Stimulated activated CD4-positive, alpha-beta T cell treated with anti-CD3 and anti-CD28 coated beads, Interleukin-4, amount 100 ng/mL, for 1 hour (primary cell): Measurements from ENCODE around the gene POLR3A.
"Not testable (repeated sequence)": the region's sequence is repeated elsewhere in the genome, so short reads cannot be mapped to it uniquely, and the experiment has no call there.

Experiments
- DNase-seq: peaks from one replicate; pipeline ENCODE4 v3.0.0-alpha.2; 2020

POLR3A gene

DNA sequence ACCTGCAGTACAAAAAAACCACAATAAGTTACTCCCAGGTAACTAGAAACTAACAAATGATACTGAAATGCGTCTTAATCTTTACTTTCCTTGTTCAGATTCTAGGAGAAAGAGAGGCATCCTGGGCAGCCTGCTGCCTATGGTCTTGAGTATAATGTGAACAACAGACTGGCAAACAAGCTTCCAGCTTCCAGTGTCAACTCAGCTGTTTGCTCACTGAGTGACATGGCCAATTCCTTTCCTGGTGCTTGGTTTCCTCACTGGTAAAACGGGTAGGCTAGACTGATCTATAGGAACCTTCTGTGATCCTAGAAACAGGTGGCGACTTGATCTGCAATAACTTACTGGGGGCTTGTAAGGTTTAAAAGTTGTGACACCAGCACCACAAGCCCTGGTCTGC lies 10.1 kb downstream of the POLR3A start:
- DNase-seq = no peak

DNA sequence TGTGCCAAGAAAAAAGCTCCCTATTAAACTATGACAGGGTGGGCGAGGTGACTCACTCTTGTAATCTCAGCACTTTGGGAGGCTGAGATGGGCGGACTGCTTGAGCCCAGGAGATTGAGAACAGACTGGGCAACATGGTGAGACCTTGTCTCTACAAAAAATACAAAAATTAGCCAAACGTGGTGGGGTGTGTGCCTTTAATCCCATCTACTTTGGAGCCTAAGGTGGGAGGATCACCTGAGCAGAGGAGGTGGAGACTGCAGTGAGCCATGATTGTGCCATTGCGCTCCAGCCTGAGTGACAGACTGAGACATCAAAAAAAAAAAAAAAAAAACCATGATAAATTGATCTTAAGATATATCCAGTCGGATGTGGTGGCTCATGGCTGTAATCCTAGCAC lies 11.5 kb downstream of the POLR3A start:
- DNase-seq = no peak

DNA sequence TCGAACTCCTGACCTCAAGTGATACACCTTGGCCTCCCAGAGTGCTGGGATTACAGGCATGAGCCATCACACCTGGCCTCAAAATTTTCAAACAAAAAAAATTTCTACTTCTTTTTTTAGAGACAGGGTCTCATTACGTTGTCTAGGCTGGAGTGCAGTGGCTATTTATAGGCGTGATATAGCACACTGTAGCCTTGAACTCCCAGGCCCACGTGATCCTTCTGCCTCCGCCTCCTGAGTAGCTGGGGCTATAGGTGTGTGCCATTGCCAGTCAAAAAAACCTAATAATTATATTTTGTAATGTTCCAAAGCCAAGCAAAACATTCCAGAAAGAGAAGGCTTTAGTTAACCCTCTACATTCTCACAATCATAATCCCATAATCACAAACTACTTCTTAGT lies 13.8 kb downstream of the POLR3A start:
- DNase-seq = no peak

DNA sequence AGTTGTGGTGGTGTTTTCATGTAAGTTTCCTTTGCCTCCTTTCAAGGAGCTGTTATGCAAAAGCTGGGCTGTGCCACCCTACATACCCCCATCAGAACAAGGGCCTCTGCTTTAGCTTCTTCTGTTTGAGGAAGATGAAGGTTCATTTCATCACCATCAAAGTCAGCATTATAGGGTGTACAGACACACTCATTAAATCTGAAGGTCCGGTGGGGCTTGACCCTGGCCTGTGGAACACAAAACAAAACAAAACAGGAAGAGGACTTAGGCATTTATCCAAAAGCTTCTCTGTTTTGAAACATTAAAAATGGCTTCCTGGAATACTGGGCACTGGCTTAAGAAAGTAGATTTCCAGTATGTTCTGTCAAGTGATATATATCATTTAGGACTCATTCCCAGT lies 15.8 kb downstream of the POLR3A start:
- DNase-seq = no peak

DNA sequence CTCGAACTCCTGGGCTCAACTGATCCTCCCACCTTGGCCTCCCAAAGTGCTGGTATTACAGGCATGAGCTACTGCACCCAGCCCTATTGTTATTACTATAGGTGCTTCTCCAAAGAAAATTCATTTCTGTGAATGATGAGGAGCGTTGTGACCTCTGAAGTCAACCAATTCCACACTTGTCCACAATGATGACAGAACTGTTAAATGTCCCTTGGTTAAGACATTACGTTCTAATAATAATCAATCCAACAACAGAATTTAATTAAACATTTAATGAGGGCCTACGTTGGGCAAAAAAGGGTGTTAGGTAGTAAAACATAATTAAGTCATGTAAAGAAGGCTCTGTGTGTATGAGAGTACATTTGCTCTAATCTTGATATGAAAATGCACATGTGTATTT lies 18.2 kb downstream of the POLR3A start:
- no peak for DNase-seq

DNA sequence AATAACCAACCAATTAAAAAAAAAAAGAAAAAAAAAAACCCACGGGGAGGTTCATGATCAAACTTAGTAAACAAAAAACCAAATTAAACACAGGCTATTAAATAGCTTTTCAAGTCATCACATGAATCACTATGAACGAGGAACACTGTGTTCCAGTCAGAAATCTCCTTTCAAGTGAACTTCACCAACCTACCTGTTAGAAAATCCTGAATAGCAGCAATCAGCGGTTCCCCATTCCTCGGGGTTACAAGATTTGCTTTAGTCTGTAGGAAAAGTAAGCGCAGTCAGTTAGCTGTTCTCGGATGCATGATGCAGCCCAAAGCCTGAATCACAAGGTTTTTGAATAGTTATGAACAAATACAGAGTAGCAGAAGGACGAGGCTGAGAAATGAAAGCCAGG lies 19.0 kb downstream of the POLR3A start:
- DNase-seq = no peak

DNA sequence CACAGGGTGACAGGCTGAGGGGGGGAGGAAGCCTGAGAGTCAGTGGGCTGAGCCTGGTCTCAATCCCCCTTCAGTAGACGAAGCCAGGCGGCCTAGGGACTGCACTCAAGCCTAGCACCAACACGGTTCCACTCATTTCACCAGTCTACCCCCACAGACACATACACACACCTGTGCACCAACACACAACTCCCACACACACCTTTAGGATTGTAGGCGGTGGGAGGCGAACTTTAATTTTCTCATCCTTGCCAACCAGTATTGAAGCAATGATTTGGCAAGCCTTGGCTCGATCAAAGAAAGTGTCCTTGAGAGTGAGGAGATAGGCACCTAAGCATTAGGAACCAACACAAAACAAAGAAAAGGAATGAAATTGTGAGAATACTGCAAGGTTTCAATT lies 19.7 kb downstream of the POLR3A start:
- no peak for DNase-seq

DNA sequence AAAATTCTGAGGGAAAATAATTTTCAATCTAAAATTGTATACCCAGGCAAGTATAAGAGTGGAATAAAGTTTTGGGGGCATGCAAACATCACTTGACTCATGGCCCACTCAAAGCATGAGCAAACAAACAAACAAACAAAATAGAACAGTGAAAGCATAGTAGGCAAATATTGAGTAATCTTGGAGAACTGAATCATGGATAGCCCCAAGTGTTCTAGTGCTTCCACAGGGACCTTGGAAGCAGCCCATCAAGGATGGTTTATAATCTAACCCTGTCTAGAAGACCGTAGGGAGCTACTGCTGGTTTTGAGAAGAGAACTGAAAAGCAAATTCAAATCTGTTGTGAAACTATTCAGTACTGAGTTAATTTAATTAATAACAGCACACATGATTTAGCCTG lies 22.1 kb downstream of the POLR3A start:
- no peak for DNase-seq

DNA sequence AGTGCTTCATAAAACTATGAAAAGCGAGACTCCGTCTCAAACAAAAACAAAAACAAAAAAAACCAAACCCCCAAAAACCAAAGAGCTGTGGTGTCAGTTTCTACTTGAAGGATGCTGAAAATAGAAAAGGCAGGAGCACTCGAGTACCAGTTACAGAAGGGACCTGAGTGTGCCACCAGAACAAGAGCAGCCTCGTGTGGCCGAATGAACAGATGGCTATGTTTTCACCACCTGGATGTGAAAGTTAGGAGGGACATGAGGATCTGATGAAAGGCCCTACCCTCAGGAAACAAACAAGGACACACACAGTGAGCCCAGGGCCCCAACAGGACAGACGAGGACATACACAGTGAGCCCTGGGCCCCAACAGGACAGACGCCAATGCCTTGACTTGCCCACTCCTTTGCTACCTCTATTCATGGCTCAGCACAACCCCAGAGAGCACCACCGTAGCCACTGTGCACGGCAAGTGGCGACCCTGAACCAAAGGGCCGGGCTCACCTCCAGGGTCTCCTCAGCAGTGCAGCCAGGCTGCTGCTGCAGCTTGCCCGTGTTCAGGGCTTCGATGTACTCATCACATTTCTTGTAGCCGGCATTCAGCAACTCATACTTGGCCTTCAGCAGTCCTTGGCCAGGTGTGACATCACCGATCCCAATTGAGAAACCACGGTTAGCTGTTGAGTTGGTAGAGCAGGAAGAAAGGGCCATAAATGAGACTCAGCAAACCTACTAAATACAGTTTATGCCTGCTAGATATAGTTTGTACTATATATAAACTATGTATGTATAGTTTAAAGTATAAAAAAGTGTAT lies 24.9 kb downstream of the POLR3A start:
- no peak for DNase-seq

DNA sequence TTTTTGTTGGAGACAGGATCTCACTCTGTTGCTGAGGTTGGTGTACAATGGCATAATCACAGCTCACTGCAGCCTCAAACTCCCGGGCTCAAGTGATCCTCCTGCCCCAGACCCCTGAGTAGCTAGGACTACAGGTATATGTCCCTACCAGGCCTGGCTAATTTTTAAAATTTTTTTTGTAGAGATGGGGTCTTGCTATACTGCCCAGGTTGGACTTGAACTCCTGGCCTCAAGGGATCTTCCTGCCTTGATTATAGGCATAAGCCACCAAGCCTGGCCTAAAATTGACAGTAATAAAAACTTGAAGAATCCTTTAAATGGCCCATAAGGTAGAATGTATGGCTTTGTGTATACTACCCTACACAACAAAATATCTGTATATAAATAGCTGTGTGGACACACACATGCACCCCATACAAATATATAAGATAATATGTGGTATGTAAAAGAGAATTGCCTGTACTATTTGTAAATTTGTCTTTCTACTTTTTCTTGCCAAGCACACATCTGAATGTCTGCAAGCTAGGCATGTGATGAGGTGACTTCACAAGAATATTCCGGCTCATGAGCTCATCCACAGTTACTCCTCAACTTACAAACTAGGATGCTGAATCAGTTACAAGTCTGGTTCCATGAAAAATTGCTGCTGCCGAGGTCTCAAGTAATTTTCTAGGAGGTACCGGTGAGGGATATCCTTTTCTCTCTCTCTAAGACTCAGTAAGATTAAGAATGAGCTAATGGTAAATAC lies 26.6 kb downstream of the POLR3A start:
- no peak for DNase-seq

DNA sequence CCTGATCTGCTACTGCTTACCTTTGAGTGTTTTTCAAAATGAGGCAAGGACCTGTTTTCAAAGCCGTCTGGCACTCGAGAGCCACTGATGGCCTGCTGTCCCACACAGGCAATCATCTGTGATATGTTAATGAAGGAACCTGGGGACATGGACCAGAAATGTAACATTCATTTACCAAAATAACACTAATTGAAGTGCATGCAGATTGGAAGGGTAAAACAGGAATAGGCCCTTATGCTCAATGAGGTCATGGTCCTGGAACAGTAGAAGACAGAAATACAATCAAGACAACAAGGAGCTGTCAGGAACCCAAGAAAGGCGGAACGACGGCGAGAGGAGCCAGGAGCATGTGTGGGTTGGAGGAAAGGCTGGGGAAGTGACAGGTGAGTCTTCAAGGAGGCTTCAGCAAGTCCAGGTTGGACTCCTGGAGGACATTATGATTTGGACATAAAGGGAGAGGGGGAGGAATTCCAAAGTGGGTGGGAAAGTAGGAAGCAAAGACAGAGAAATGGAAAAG lies 28.3 kb downstream of the POLR3A start:
- DNase-seq = no peak

DNA sequence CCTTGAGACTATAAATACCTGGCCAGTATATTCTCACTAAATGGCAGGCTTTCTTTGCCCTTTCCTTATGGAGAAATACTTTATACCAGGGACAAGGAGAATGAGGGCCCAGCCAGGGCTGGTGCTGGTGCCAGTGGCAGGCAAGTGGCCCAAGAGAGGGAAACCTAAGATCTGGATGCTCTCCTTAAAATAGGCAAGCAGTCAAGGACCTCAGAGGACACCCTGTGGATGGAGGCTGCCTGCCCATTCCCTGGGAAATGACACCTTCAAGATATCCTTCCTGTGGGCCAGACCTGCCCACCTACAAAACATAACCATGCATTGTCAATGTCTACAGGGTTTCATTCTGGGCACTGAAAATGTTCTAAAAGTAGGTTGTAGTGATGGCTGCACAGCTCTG lies 29.1 kb downstream of the POLR3A start:
- DNase-seq = no peak

DNA sequence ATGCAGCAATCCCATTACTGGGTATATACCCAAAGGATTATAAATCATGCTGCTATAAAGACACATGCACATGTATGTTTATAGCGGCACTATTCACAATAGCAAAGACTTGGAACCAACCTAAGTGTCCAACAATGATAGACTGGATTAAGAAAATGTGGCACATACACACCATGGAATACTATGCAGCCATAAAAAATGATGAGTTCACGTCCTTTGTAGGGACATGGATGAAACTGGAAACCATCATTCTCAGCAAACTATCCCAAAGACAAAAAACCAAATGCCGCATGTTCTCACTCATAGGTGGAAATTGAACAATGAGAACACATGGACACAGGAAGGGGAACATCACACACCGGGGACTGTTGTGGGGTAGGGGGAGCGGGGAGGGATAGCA lies 30.5 kb downstream of the POLR3A start:
- DNase-seq = not testable (repeated sequence)

DNA sequence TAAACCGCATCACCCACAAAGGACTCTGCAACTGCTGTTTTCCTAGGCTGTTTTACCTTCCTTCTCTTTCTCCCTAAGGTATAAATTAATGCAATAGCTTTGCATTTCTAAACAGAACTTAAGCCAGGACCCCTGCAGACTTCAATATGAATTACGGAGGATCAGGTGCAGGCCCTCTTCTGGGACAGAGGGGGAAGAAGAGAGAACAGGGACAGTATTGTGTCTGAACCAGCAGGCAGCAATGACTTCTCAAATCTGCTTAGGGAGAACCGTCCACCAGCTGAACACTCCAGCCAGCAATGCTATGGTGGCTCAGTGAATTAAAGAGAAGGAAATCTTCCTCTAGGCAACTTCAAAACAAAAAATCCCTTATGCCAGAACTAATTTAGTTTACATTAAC lies 35.7 kb downstream of the POLR3A start:
- DNase-seq = no peak

DNA sequence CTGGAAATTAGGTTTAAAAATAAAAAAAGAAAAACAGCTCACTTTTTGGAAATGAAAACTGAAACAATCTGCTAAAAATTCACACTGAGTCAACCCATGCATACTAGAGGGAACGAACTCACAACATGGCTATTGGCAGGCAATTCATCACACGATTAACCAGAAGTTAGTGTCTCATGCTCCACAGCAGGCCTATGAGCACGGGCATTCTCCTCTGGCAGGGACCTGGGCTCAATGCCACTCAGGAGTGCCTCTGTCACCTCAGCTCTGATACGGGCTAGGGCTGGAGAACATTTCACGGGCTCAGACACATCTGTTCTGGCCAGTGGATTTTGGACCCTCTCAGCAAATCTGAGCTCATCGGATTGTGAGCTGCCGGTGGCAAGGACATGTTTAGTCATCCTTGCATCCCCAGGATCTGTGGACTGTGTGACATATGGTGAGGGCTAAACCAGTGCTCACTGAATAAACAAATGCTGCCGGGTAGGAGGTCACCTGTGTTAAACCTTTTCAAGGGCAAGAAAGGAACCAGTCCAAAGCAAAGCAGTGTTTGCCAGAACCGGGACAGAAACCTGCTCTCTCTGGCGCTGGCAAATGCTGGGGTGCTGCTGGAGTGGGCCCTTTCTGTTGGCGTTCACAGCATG lies 40.1 kb downstream of the POLR3A start:
- no peak for DNase-seq

DNA sequence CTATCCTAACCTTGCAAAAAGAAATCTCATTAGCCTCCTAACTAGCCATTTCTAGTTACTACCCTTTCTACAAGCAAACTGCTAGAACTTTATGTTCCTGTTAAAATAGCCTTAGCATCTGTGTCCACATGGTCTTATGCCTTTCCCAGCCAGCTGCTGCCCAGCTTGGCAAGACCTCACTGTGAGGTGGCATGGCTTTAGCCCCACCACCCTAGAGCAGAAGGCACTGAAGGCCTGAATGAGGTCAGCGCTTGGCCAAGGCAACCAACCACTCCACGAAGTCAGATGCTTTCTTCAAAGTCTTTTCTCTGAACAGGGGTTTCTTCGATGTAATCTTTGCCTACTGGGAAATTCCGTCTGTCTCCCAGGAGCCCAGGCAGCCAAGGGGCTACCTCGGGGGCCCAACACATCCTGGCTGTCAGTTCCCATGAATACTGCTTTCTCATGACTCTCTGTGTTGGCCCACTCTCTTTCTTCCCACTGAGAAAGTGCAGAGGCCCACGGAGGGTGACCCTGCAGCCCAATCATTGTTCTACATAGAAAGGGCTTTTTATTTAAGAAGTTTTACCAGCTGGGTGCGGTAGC lies 41.6 kb downstream of the POLR3A start:
- no peak for DNase-seq

DNA sequence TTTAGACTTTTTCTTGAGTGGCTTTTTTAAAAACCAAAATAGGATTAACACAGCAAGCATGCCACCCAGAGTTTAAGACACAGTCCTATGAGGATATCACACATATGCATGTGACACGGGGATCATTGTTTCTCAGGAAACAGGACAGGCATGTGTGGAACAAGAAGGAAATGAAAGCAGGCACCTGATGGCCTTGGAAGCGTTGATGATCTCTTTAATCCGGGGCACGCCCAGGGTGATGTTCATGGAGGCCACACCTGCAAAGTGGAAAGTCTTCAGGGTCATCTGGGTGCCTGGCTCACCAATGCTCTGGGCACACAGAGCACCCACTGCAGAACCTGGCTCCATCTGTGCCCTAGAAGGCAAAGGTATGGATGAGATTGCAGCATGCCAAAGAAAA lies 44.3 kb downstream of the POLR3A start:
- no peak for DNase-seq

DNA sequence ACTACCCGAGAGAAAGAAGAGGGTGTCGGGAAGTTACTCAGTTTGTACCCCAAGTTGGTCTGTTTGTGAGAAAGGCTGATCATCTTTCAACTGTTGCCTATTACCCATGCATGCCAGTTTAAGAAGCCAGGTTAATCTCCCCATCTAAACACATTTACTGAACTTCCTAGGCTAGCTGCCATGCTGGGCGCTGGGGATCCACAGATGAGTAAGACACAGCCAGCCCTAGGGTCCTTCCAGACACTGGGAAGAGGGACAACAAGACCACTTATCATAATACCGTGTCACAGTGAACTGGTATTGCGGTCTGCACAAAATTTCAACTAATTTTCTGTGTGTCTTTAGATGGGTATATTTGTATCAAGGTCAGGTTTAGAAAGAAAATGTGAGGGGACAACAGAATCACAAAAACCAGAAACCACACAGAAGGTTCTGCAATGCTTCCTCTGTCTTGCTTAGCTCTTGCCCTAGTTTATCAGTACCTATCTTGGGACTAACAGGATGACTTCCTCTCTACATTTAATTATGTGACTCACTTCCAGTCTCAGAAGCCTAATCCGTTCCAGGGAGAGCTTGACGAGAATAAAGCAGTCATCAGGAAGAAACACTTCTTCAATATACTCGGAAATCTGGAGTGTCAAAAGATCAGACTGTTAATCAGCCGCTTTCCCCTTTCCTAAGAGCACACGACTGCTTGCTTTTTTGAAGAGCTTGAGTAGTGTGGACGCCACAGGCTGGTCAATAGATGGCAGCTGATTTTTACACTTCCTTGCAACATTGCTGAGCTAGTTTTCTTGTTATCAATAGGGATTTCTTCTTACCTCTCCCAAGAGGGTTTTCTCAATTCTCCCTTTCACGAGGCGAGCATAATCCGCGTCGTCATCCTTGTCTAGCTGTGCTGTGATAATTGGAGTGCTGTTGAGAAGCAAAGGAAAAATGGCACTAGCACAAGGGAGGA lies 45.7 kb downstream of the POLR3A start:
- no peak for DNase-seq

DNA sequence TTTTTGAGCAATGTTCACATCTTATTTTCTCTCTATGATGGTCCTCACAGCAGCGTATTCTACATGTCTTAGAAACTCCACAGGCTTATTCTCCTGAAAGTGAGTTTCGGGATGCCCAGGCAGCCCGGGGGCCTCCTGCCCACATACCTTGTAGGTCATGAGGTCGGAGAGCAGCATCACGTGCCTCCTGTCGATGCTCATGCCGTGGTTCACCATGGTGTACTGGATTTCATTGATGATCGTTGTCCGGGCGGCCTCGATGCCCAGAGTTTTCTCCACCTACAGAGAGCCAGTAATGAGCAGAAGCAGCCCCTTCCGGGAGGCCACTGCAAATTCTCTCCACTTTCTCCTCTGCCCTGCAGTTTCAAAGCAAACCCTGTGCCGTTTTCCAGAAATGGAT lies 48.0 kb downstream of the POLR3A start:
- no peak for DNase-seq

DNA sequence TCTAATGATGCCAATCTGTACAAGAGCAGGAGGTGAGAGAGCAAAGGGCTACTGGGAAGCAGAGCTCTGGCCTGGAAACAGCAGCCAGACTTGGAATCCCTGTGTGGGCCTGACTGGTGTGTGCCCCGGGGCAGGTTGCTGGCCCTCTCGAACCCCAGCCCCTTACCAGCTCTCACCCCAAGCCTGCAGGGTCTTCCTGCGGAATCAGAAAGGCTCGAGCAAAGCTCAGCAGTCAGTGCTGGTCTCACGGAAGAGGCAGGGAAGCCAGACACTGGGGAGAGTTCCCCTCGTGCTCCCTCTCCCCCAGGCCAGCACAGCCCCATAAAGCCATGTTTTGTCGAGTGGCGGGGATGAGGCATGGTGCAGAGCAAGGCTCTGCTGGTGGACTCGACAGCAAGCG lies 50.1 kb downstream of the POLR3A start:
- DNase-seq = no peak

DNA sequence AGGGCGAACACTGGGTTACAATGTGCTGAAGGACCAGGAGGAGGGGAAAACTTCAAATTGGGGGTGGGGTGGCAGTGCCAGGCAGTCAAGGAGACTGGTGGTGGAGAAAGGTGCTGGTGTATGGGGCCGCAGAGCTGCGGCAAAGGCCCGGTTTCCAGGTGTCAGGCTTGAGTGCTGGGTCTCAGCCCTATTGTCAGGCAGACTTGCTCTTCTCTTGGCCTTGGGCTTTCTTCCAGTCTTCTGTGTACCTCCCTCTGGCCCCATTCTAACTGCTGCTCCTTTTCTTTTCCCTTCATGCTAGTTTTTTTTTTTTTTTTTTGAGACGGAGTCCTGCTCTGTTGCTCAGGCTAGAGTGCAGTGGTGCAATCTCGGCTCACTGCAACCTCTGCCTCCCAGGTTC lies 51.0 kb downstream of the POLR3A start:
- DNase-seq = no peak

DNA sequence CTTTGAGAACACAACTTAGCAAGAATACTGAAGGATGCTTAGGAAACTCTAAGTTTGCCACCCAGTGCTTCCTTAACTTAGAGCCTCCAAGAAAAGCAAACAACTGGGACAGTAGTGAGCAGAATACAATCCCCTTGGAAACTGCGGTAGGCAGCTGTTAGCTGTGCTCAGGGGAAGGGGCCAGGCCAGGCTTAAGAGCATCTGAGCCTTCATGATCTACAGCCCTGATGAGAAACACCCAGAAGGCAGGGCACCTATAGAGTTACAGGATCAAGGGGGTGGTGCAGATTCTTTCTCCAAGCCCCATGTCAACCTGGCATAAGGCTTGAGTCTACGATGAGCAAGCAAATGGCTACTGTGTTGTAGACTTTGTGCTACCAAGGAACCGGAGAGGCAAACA lies 51.4 kb downstream of the POLR3A start:
- DNase-seq = no peak
